Measurements from ENCODE around the gene SLX4IP.

The SLX4IP gene

DNA sequence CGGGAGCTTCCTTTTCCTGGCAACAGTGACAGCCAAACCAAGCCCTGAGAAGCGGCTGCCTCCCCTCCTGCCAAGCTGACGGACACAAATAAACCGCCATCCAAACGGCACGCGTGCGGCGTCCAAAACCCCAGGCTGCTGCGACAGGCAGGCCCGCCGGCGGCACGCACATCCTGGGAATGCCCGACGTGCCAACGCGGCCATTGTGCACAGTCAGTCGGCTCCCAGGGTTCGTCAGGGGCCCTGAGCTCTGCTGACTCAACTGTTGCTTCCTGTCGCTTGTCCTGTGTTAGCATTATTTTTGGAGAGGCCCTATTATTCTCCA lies 231.9 kb downstream of the SLX4IP start:
- no peak overlapping the region for H3K4me3 ChIP-seq (ENCODE audit: low read length)

GRCh38 chr20:10667560-10668167 lies 232.6 kb downstream of the SLX4IP start:
- no peak overlapping the region for H2AFZ ChIP-seq (ENCODE audit: low read depth, low read length)
- peaks cover 40% of the 10 kb centered on the region for H3K4me1 ChIP-seq (ENCODE audit: low read length)
- H3K4me3 ChIP-seq (ENCODE audit: low read length): no peak overlapping the region
- no peaks in the 10 kb centered on the region for H3K36me3 ChIP-seq (replicated peaks; ENCODE audit: low read depth, low read length)
- no peak for TF ChIP-seq CTCF (IDR thresholded peaks at IDR 0.05; ENCODE audit: low read depth, low read length)
- TF ChIP-seq EZH2phosphoT487 (IDR thresholded peaks at IDR 0.05; ENCODE audit: low read depth): no peak
- H3K4me2 ChIP-seq (ENCODE audit: low read length): no peak overlapping the region
- no peak overlapping the region for H3K27ac ChIP-seq (ENCODE audit: low read length)
- 0 out of 2 replicates have a peak, but pooled peaks cover 2% of the 10 kb centered on the region for H4K20me1 ChIP-seq (ENCODE audit: insufficient read depth, low read length)
- H3K27me3 ChIP-seq (ENCODE audit: low read depth, low read length): peaks cover 65% of the 10 kb centered on the region
- H3K9ac ChIP-seq (ENCODE audit: low read length): no peak overlapping the region
- H3K9me3 ChIP-seq (ENCODE audit: insufficient read depth, low read length): no peaks in the 10 kb centered on the region
- no peaks in the 10 kb centered on the region for H3K79me2 ChIP-seq (ENCODE audit: low read length)

More for the DNA sequence above, 231.9 kb downstream of the SLX4IP start:
- H3K9ac ChIP-seq (ENCODE audit: low read length): no peak overlapping the region
- TF ChIP-seq EZH2phosphoT487 (IDR thresholded peaks at IDR 0.05; ENCODE audit: low read depth): no peak
- TF ChIP-seq CTCF (IDR thresholded peaks at IDR 0.05; ENCODE audit: low read depth, low read length): no peak
- H3K36me3 ChIP-seq (replicated peaks; ENCODE audit: low read depth, low read length): no peaks in the 10 kb centered on the region
- H3K79me2 ChIP-seq (ENCODE audit: low read length): no peaks in the 10 kb centered on the region
- no peaks in the 10 kb centered on the region for H3K9me3 ChIP-seq (ENCODE audit: insufficient read depth, low read length)
- H3K27me3 ChIP-seq (ENCODE audit: low read depth, low read length): peaks cover 67% of the 10 kb centered on the region
- no peak overlapping the region for H2AFZ ChIP-seq (ENCODE audit: low read depth, low read length)
- H4K20me1 ChIP-seq (ENCODE audit: insufficient read depth, low read length): 0 out of 2 replicates have a peak, but pooled peaks cover 8% of the 10 kb centered on the region
- H3K27ac ChIP-seq (ENCODE audit: low read length): no peak overlapping the region
- H3K4me1 ChIP-seq (ENCODE audit: low read length): peaks cover 40% of the 10 kb centered on the region
- no peak overlapping the region for H3K4me2 ChIP-seq (ENCODE audit: low read length)

GRCh38 chr20:10668677-10669368 lies 233.7 kb downstream of the SLX4IP start:
- H3K27me3 ChIP-seq (ENCODE audit: low read depth, low read length): peaks cover 56% of the 10 kb centered on the region
- no peaks in the 10 kb centered on the region for H3K9me3 ChIP-seq (ENCODE audit: insufficient read depth, low read length)
- H3K36me3 ChIP-seq (replicated peaks; ENCODE audit: low read depth, low read length): no peaks in the 10 kb centered on the region
- H2AFZ ChIP-seq (ENCODE audit: low read depth, low read length): no peak overlapping the region
- peaks cover 28% of the 10 kb centered on the region for H3K4me1 ChIP-seq (ENCODE audit: low read length)
- H3K4me2 ChIP-seq (ENCODE audit: low read length): no peak overlapping the region
- TF ChIP-seq CTCF (IDR thresholded peaks at IDR 0.05; ENCODE audit: low read depth, low read length): no peak
- TF ChIP-seq EZH2phosphoT487 (IDR thresholded peaks at IDR 0.05; ENCODE audit: low read depth): no peak
- H3K4me3 ChIP-seq (ENCODE audit: low read length): no peak overlapping the region
- no peak overlapping the region for H3K27ac ChIP-seq (ENCODE audit: low read length)
- no peaks in the 10 kb centered on the region for H4K20me1 ChIP-seq (ENCODE audit: insufficient read depth, low read length)
- no peak overlapping the region for H3K9ac ChIP-seq (ENCODE audit: low read length)
- H3K79me2 ChIP-seq (ENCODE audit: low read length): no peaks in the 10 kb centered on the region

- peak overlapping the region; percentile 99 for H3K4me2 ChIP-seq (ENCODE audit: low read length)
- H3K27me3 ChIP-seq (ENCODE audit: low read depth, low read length): peaks cover 47% of the 10 kb centered on the region
- no peaks in the 10 kb centered on the region for H3K36me3 ChIP-seq (replicated peaks; ENCODE audit: low read depth, low read length)
- H4K20me1 ChIP-seq (ENCODE audit: insufficient read depth, low read length): no peaks in the 10 kb centered on the region
- TF ChIP-seq CTCF (IDR thresholded peaks at IDR 0.05; ENCODE audit: low read depth, low read length) (no peak), EZH2phosphoT487 (IDR thresholded peaks at IDR 0.05; ENCODE audit: low read depth) (no peak)
- peak overlapping the region; percentile 56 for H3K9ac ChIP-seq (ENCODE audit: low read length)
- H3K79me2 ChIP-seq (ENCODE audit: low read length): no peaks in the 10 kb centered on the region
- no peaks in the 10 kb centered on the region for H3K9me3 ChIP-seq (ENCODE audit: insufficient read depth, low read length)
- 0 out of 2 replicates have a peak overlapping the region, but pooled peaks have one; percentile 37 for H2AFZ ChIP-seq (ENCODE audit: low read depth, low read length)
- peak overlapping the region; percentile 73 for H3K4me3 ChIP-seq (ENCODE audit: low read length)
- H3K27ac ChIP-seq (ENCODE audit: low read length): peak overlapping the region; percentile 61
- peaks cover 30% of the 10 kb centered on the region for H3K4me1 ChIP-seq (ENCODE audit: low read length)
Observed at GRCh38 chr20:10669843-10670446, 234.8 kb downstream of the SLX4IP start.
